Endodermal cell (in vitro differentiated cells): ENCODE data around the gene TMIGD2. TPM values are rescaled to one million over a fixed set of nuclear protein-coding genes. Genes with fewer than 3 reads are reported as not detected.

Experiments used
- DNase-seq: peaks from one replicate; pipeline ENCODE4 v3.0.0-alpha.2; 2017
- H3K27ac ChIP-seq: 2 replicates; pipeline ENCODE4 v1.5.1; 2013; ENCODE audit warnings: mild to moderate bottlenecking, low read depth, low read length, moderate library complexity
- H3K27me3 ChIP-seq: 2 replicates; pipeline ENCODE4 v1.6.1; 2013; ENCODE audit warnings: mild to moderate bottlenecking, low read length, moderate library complexity; ENCODE audit not compliant: insufficient read depth, control insufficient read depth, poor library complexity, severe bottlenecking
- H3K36me3 ChIP-seq: 2 replicates; pipeline ENCODE4 v1.7.0; 2013; ENCODE audit warnings: mild to moderate bottlenecking, low read length, moderate library complexity; ENCODE audit not compliant: control insufficient read depth, insufficient read depth
- H3K4me1 ChIP-seq: one replicate; pipeline ENCODE4 v1.7.0; 2013; ENCODE audit warnings: low read length; ENCODE audit not compliant: control insufficient read depth, insufficient read depth
- H3K4me3 ChIP-seq: 2 replicates; pipeline ENCODE4 v1.5.1; 2013; ENCODE audit warnings: mild to moderate bottlenecking, low read length, moderate library complexity
- H3K9ac ChIP-seq: 2 replicates; pipeline ENCODE4 v1.6.1; 2013; ENCODE audit warnings: mild to moderate bottlenecking, low read length, moderate library complexity; ENCODE audit not compliant: poor library complexity, severe bottlenecking; ENCODE audit errors: extremely low read depth
- H3K9me3 ChIP-seq: 2 replicates; pipeline ENCODE4 v1.6.1; 2013; ENCODE audit warnings: mild to moderate bottlenecking, low read length, moderate library complexity; ENCODE audit not compliant: control insufficient read depth
- H3K27ac Mint-ChIP-seq: 2 replicates; pipeline ENCODE4 v1.8.0; 2020; ENCODE audit warnings: mixed read lengths
- H3K27me3 Mint-ChIP-seq: 2 replicates; pipeline ENCODE4 v1.8.0; 2021; ENCODE audit warnings: mild to moderate bottlenecking, mixed read lengths; ENCODE audit not compliant: insufficient read depth
- H3K36me3 Mint-ChIP-seq: 2 replicates; pipeline ENCODE4 v1.8.0; 2020; ENCODE audit warnings: low read depth, mixed read lengths
- H3K4me1 Mint-ChIP-seq: 2 replicates; pipeline ENCODE4 v1.8.0; 2020; ENCODE audit warnings: mixed read lengths
- H3K4me3 Mint-ChIP-seq: 2 replicates; pipeline ENCODE4 v1.8.0; 2020; ENCODE audit warnings: mild to moderate bottlenecking, moderate library complexity, mixed read lengths
- H3K9me3 Mint-ChIP-seq: 2 replicates; pipeline ENCODE4 v1.8.0; 2020; ENCODE audit warnings: mild to moderate bottlenecking, mixed read lengths
- WGBS, 2 experiments: methylation state at CpG; one replicate each; pipeline versions ENCODE4 v1.1.5 to v1.1.7; 2013; ENCODE audit warnings: missing lambda C conversion rate in 2 of 2, mixed read lengths in 1 of 2; ENCODE audit not compliant: insufficient coverage in 1 of 2, insufficient read length in 1 of 2; 5-methylcytosine and 5-hydroxymethylcytosine counted together
- total RNA-seq, 2 donors: library from RNA; stranded (reverse); fragmentation: NEBNext Ultra II Directional in 1 of 2; extraction: Animal tissue kit (Norgen Biotek cat#: 25700) in 1 of 2; gene quantifications; 2 replicates in 1 of 2; 3 replicates in 1 of 2; pipeline ENCODE4 v1.2.1, GENCODE V29; 2021
- TF ChIP-seq, protein P1 (sequence below): fragments of 200-600 bp; sonication (generic); conservative IDR thresholded peaks from 2 replicates; pipeline ENCODE4 v1.5.0; 2021; ENCODE audit warnings: antibody characterized with exemption, mild to moderate bottlenecking

TMIGD2 gene
- total RNA-seq, 2 donors from 2014 or later = 0.58 to 0.70 TPM

- WGBS, 2 experiments = 94 to 98% methylated on average over 3 to 4 of the region's 4 CpGs
Measured at GRCh38 chr19:4264812-4265211, 37.4 kb downstream of the TMIGD2 start.

DNA sequence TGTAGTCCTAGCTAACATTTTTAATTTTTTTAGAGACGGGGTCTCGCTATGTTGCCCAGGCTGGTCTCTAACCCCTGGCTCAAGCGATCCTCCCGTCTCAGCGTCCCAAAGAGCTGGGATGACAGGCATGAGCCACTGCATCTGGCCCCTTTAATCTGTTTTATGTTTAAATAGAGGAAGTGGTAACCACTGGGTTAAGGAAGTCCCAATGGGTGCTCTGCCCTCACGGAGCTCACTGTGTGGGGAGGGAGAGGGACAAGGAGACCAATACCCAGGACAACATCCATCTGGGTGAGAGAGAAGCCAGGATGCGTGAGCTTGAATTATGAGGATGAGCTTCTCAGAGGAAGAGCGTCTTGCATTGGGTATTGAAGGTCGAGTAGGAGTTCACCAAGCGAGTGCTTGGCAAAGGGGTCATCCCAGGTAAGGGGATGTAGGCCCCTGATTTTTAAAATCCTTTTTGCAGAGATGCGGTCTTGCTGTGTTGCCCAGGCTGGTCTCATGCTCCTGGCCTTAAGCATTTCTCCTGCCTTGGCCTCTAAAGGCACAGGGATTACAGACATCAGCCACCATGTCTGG is 41.5 kb downstream of the TMIGD2 start:
- peaks cover 48% of the 10 kb centered on the region for H3K36me3 Mint-ChIP-seq
- no peak overlapping the region for H3K27ac Mint-ChIP-seq
- H3K9ac ChIP-seq = no peak overlapping the region
- DNase-seq = no peak
- H3K9me3 Mint-ChIP-seq = peaks cover 10% of the 10 kb centered on the region
- H3K4me3 ChIP-seq = no peak overlapping the region
- TF ChIP-seq, protein P1, sequence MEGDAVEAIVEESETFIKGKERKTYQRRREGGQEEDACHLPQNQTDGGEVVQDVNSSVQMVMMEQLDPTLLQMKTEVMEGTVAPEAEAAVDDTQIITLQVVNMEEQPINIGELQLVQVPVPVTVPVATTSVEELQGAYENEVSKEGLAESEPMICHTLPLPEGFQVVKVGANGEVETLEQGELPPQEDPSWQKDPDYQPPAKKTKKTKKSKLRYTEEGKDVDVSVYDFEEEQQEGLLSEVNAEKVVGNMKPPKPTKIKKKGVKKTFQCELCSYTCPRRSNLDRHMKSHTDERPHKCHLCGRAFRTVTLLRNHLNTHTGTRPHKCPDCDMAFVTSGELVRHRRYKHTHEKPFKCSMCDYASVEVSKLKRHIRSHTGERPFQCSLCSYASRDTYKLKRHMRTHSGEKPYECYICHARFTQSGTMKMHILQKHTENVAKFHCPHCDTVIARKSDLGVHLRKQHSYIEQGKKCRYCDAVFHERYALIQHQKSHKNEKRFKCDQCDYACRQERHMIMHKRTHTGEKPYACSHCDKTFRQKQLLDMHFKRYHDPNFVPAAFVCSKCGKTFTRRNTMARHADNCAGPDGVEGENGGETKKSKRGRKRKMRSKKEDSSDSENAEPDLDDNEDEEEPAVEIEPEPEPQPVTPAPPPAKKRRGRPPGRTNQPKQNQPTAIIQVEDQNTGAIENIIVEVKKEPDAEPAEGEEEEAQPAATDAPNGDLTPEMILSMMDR = no peak
- H3K4me3 Mint-ChIP-seq = no peak overlapping the region
- H3K36me3 ChIP-seq = peaks cover 17% of the 10 kb centered on the region
- WGBS, 2 experiments = 94 to 96% methylated on average over 10 to 11 of the region's 11 CpGs
- no peaks in the 10 kb centered on the region for H3K4me1 Mint-ChIP-seq
- peaks cover 9% of the 10 kb centered on the region for H3K9me3 ChIP-seq
- no peaks in the 10 kb centered on the region for H3K27me3 ChIP-seq
- no peak overlapping the region for H3K27ac ChIP-seq
- no peaks in the 10 kb centered on the region for H3K27me3 Mint-ChIP-seq
- H3K4me1 ChIP-seq = no peaks in the 10 kb centered on the region

More at GRCh38 chr19:4264812-4265211, 37.4 kb downstream of the TMIGD2 start:
- H3K9me3 Mint-ChIP-seq = no peaks in the 10 kb centered on the region
- TF ChIP-seq, protein P1 = no peak
- no peaks in the 10 kb centered on the region for H3K4me1 Mint-ChIP-seq
- Histone ChIP-seq H3K36me3 (peaks cover 16% of the 10 kb centered on the region), H3K4me1 (no peaks in the 10 kb centered on the region), H3K27ac (no peak overlapping the region), H3K9ac (no peak overlapping the region), H3K9me3 (no peaks in the 10 kb centered on the region), H3K27me3 (no peaks in the 10 kb centered on the region), H3K4me3 (no peak overlapping the region)
- DNase-seq = no peak
- H3K27me3 Mint-ChIP-seq = no peaks in the 10 kb centered on the region
- H3K36me3 Mint-ChIP-seq = peaks cover 49% of the 10 kb centered on the region
- no peak overlapping the region for H3K4me3 Mint-ChIP-seq
- no peak overlapping the region for H3K27ac Mint-ChIP-seq

DNA sequence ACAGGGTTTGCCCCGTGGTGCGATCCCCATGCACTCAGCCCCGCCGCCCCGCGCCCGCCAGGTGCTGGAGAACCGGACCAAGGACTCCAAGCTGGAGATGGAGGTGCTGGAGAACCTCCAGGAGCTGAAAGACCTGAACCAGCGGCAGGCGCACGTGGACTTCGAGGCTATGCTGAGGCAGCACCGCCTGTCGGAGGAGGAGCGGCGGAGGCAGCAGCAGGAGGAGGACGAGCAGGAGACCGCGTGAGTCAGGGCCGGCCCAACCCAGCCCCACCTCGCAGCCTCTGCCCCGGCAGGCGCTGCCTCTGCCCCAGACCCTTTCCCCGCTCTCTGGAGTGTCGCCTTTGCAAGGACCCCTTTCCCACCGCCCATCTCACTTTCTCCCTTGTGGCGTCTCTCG is 44.0 kb downstream of the TMIGD2 start:
- H3K27me3 ChIP-seq = no peaks in the 10 kb centered on the region
- H3K4me3 ChIP-seq = no peak overlapping the region
- Mint-ChIP-seq H3K4me1 (no peaks in the 10 kb centered on the region), H3K27ac (no peak overlapping the region), H3K9me3 (peaks cover 24% of the 10 kb centered on the region), H3K36me3 (peaks cover 61% of the 10 kb centered on the region), H3K27me3 (no peaks in the 10 kb centered on the region), H3K4me3 (no peak overlapping the region)
- no peaks in the 10 kb centered on the region for H3K4me1 ChIP-seq
- TF ChIP-seq, protein P1 = no peak
- H3K9ac ChIP-seq = no peak overlapping the region
- WGBS, 2 experiments = 96 to 99% methylated on average over 22 to 28 of the region's 28 CpGs
- H3K36me3 ChIP-seq = peaks cover 28% of the 10 kb centered on the region
- DNase-seq = no peak
- H3K27ac ChIP-seq = no peak overlapping the region
- peaks cover 9% of the 10 kb centered on the region for H3K9me3 ChIP-seq
